BE2C (cell line): ENCODE results near the gene KDM5C.

ENCODE experiments used
- DNase-seq: peaks from one replicate; pipeline ENCODE4 v3.0.0-alpha.2; 2020
- H3K27me3 ChIP-seq: fragments of 250-450 bp; sonication (Bioruptor Pico); 2 replicates; pipeline ENCODE4 v1.5.1; 2020; ENCODE audit warnings: mild to moderate bottlenecking
- H3K36me3 ChIP-seq: fragments of 250-450 bp; sonication (Bioruptor Pico); 2 replicates; pipeline ENCODE4 v1.5.1; 2020; ENCODE audit warnings: mild to moderate bottlenecking
- H3K4me1 ChIP-seq: fragments of 250-450 bp; sonication (Bioruptor Pico); 2 replicates; pipeline ENCODE4 v1.5.1; 2020
- H3K4me3 ChIP-seq: 2 replicates; pipeline ENCODE4 v1.5.1; 2011; ENCODE audit warnings: low read depth, low read length
- H3K9me3 ChIP-seq: fragments of 250-450 bp; sonication (Bioruptor Pico); 2 replicates; pipeline ENCODE4 v1.5.1; 2020
- CTCF ChIP-seq: IDR thresholded peaks from 2 replicates; pipeline ENCODE4 v1.5.1; 2012; ENCODE audit warnings: mild to moderate bottlenecking, low read depth, low read length

Gene KDM5C

GRCh38 chrX:53265771-53266574 is 41.0 kb upstream of the KDM5C start:
- Histone ChIP-seq H3K36me3 (no peaks in the 10 kb centered on the region), H3K4me1 (no peaks in the 10 kb centered on the region), H3K4me3 (no peak overlapping the region), H3K27me3 (no peaks in the 10 kb centered on the region), H3K9me3 (no peaks in the 10 kb centered on the region)
- no peak for DNase-seq
- TF ChIP-seq CTCF: no peak

GRCh38 chrX:53263597-53264094 is 38.6 kb upstream of the KDM5C start:
- no peak for TF ChIP-seq CTCF
- DNase-seq: no peak
- Histone ChIP-seq H3K27me3 (no peaks in the 10 kb centered on the region), H3K9me3 (no peaks in the 10 kb centered on the region), H3K4me1 (no peaks in the 10 kb centered on the region), H3K36me3 (no peaks in the 10 kb centered on the region), H3K4me3 (no peak overlapping the region)

- no peak for DNase-seq
- Histone ChIP-seq H3K36me3 (no peaks in the 10 kb centered on the region), H3K9me3 (no peaks in the 10 kb centered on the region), H3K4me3 (no peak overlapping the region), H3K27me3 (no peaks in the 10 kb centered on the region), H3K4me1 (no peaks in the 10 kb centered on the region)
- TF ChIP-seq CTCF: no peak
Observed at GRCh38 chrX:53262918-53263394, 37.9 kb upstream of the KDM5C start.

- no peak for DNase-seq
- no peaks in the 10 kb centered on the region for H3K4me1 ChIP-seq
- no peaks in the 10 kb centered on the region for H3K9me3 ChIP-seq
- no peak for TF ChIP-seq CTCF
- H3K27me3 ChIP-seq: no peaks in the 10 kb centered on the region
- H3K4me3 ChIP-seq: no peak overlapping the region
- H3K36me3 ChIP-seq: no peaks in the 10 kb centered on the region
Observed at GRCh38 chrX:53262189-53262917, 37.3 kb upstream of the KDM5C start.

GRCh38 chrX:53261355-53261972 is 36.5 kb upstream of the KDM5C start:
- Histone ChIP-seq H3K4me1 (no peaks in the 10 kb centered on the region), H3K4me3 (no peak overlapping the region), H3K36me3 (no peaks in the 10 kb centered on the region), H3K9me3 (no peaks in the 10 kb centered on the region), H3K27me3 (no peaks in the 10 kb centered on the region)
- DNase-seq: no peak
- TF ChIP-seq CTCF: no peak
